Measurements from ENCODE around the gene LCN12.

Gene LCN12

GRCh38 chr9:136941231-136942111 lies 10.6 kb upstream of the LCN12 start:
- no peak for DNase-seq (ENCODE audit: extremely low read depth, low read depth)
- no peak overlapping the region for H3K4me3 ChIP-seq (replicated peaks; ENCODE audit: low read depth, low read length)
- TF ChIP-seq, protein P1, sequence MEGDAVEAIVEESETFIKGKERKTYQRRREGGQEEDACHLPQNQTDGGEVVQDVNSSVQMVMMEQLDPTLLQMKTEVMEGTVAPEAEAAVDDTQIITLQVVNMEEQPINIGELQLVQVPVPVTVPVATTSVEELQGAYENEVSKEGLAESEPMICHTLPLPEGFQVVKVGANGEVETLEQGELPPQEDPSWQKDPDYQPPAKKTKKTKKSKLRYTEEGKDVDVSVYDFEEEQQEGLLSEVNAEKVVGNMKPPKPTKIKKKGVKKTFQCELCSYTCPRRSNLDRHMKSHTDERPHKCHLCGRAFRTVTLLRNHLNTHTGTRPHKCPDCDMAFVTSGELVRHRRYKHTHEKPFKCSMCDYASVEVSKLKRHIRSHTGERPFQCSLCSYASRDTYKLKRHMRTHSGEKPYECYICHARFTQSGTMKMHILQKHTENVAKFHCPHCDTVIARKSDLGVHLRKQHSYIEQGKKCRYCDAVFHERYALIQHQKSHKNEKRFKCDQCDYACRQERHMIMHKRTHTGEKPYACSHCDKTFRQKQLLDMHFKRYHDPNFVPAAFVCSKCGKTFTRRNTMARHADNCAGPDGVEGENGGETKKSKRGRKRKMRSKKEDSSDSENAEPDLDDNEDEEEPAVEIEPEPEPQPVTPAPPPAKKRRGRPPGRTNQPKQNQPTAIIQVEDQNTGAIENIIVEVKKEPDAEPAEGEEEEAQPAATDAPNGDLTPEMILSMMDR (IDR thresholded peaks at IDR 0.05; ENCODE audit: low read depth, low read length, missing control alignments), result no peak

GRCh38 chr9:136942112-136942880 lies 9.8 kb upstream of the LCN12 start:
- H3K4me3 ChIP-seq (replicated peaks; ENCODE audit: low read depth, low read length), result peak overlapping the region; percentile 80
- no peak for DNase-seq (ENCODE audit: extremely low read depth, low read depth)
- TF ChIP-seq, protein P1 (IDR thresholded peaks at IDR 0.05; ENCODE audit: low read depth, low read length, missing control alignments), result no peak

DNA sequence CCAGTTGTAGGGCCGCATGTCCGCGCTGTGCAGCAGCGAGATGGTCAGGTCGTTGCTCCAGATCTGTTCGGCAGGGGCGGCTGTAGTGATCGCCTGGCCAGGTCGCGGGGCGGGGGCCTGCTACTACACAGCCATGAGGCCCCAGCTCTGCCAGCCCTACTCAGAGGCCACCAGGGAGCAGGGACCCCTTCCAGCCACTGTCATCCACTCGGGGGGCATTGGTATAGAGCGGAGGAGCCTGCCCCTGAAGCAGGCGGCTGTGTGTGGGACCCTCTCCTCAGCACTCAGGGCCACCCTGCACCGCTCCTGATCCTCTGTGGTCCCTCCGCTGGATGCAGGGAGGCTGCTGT lies 9.2 kb upstream of the LCN12 start:
- TF ChIP-seq, protein P1 (IDR thresholded peaks at IDR 0.05; ENCODE audit: low read depth, low read length, missing control alignments), result no peak
- no peak for DNase-seq (ENCODE audit: extremely low read depth, low read depth)
- peak overlapping the region; percentile 80 for H3K4me3 ChIP-seq (replicated peaks; ENCODE audit: low read depth, low read length)

GRCh38 chr9:136943291-136944211 lies 8.5 kb upstream of the LCN12 start:
- no peak for DNase-seq (ENCODE audit: extremely low read depth, low read depth)
- H3K4me3 ChIP-seq (replicated peaks; ENCODE audit: low read depth, low read length), result peak overlapping the region; percentile 80
- TF ChIP-seq, protein P1 (IDR thresholded peaks at IDR 0.05; ENCODE audit: low read depth, low read length, missing control alignments), result no peak

DNA sequence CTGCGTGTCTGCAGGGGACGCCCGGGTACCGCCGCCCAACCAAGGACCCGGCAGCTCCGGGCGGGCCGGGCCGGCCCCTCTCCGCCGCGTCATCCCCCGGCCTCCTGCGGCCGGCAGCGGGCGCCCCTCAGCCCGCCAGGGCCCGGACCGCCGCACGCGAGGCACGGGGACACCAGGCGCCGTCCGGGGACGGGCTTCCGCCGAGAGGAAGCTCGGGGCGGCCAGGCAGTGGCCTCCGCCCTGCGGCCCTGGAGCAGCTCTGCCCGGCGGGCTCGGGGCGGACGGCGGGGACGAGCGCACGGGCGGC lies 7.9 kb upstream of the LCN12 start:
- TF ChIP-seq, protein P1 (IDR thresholded peaks at IDR 0.05; ENCODE audit: low read depth, low read length, missing control alignments), result no peak
- DNase-seq (ENCODE audit: extremely low read depth, low read depth), result no peak
- peak overlapping the region; percentile 80 for H3K4me3 ChIP-seq (replicated peaks; ENCODE audit: low read depth, low read length)

DNA sequence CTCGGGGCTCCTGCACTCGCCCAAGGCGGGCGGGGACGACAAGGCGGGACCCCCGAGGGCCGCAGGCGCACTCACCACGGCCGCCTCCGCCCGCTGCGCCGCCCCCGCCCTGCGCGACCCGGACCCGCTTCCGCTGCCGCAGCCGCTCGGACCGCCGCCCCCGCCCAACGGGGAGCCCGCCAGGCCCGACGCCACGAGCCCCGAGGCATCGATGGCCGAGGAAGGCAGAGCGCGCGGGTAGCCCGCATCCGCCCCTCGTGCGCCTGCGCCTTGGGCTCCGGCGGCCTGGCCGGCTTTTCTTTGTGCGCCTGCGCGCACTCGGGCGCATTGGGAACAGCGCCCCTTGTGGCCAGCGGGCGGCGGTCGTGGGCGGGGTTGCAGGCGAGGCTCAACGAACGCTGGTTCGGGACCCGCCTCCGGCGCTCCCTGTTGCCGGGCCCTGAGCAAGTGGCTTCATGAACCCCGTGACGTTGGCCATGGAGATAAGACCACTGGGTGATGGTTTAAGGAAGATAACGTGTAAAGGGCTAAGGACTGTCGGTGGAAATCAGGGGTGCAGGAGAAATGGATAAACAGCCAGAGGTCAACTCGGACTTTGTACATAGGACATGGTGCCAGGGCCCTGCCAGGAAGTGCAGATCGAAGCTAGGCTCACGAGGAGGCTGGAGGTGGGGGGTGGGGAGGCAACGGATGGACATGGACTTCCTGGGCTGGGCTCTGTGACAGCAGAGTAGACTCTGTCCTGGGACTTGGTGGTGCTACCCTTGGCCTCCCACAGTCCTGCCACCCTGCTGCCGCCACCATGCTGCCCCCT lies 7.3 kb upstream of the LCN12 start, which contains the start of the genes C8G and FBXW5:
C8G (plus strand) TSS at position 725 of the 814 bp plus-strand sequence; CDS start at position 803, 78 bp downstream.
FBXW5 (minus strand) TSS at position 220 of the 814 bp plus-strand sequence. CDS start 655 bp downstream, outside the sequence.
- DNase-seq (ENCODE audit: extremely low read depth, low read depth), result peak; percentile 69
- TF ChIP-seq, protein P1 (IDR thresholded peaks at IDR 0.05; ENCODE audit: low read depth, low read length, missing control alignments), result peak; percentile 92
- peak within 1 kb of the TSS; percentile 80 for H3K4me3 ChIP-seq (replicated peaks; ENCODE audit: low read depth, low read length)

Data from HFF-Myc (cell line).